Astrocyte of the cerebellum (primary cell): Measurements from ENCODE around the gene CKAP5.

Source experiments
- DNase-seq: peaks from one replicate; pipeline ENCODE4 v3.0.0-alpha.2; 2011; ENCODE audit warnings: low read depth
- H3K4me3 ChIP-seq: 2 replicates; pipeline ENCODE4 v1.5.1; 2011; ENCODE audit warnings: mild to moderate bottlenecking, low read depth, low read length, moderate library complexity
- in situ Hi-C: cut with HindIII; loops from 2 replicates; pipeline ENCODE4 v1.10.0; 2017; ENCODE audit warnings: low sequenced_read_pairs
- TF ChIP-seq, protein P1 (sequence below): IDR thresholded peaks from 2 replicates; pipeline ENCODE4 v1.5.1; 2012; ENCODE audit warnings: low read length, low read depth, moderate library complexity, mild to moderate bottlenecking; ENCODE audit errors: missing control alignments

CKAP5 gene

DNA sequence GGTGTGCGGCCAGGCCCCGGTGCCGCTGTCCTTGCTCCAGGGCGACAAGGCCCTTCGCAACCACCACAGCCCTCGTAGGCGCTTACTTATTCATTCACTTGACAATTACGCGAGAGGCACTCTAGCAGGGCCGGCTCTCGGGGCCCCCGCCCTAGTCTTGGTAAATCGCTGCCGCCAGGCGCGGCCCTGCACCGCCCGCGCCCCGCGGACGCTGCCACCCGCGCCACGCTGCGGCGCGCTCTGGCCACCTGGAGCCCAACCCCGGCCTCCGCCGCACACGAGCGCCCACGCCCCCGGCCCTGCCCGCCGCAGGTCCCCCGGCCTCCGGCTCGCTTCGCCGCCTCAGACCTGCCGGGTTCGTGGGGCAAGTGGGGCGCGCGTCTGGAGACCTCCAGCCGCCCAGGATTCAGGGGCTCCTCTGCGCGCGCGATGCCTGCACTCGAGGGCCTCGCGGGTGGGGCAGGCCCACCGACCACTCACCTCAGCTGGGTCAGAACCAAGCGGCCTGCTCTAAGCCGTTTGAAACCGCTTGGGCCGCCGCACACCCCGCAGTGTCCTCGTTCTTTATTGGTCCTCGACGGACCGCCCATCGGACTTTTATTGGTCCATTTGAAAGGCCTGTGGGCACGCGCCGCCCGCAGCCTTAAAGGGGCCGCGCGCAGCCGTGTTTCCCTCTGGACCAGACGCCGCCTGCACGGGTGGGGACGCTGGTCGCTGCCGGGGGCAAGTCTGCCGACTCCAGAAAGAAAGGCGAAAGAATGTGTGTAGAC lies at the start of gene CKAP5:
TSS of gene CKAP5 (minus strand) at position 541 of the 770 bp plus-strand sequence. CDS start 25,049 bp downstream, outside the sequence.
- TF ChIP-seq, protein P1, sequence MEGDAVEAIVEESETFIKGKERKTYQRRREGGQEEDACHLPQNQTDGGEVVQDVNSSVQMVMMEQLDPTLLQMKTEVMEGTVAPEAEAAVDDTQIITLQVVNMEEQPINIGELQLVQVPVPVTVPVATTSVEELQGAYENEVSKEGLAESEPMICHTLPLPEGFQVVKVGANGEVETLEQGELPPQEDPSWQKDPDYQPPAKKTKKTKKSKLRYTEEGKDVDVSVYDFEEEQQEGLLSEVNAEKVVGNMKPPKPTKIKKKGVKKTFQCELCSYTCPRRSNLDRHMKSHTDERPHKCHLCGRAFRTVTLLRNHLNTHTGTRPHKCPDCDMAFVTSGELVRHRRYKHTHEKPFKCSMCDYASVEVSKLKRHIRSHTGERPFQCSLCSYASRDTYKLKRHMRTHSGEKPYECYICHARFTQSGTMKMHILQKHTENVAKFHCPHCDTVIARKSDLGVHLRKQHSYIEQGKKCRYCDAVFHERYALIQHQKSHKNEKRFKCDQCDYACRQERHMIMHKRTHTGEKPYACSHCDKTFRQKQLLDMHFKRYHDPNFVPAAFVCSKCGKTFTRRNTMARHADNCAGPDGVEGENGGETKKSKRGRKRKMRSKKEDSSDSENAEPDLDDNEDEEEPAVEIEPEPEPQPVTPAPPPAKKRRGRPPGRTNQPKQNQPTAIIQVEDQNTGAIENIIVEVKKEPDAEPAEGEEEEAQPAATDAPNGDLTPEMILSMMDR = no peak
- in situ Hi-C loops = no loop called here
- H3K4me3 ChIP-seq = peak within 1 kb of the TSS; percentile 87
- DNase-seq = peak; percentile 73

GRCh38 chr11:46895821-46896220 lies 49.7 kb upstream of the CKAP5 start:
- no peak for DNase-seq
- H3K4me3 ChIP-seq = no peak overlapping the region
- in situ Hi-C loops = no loop called here
- TF ChIP-seq, protein P1 = no peak

DNA sequence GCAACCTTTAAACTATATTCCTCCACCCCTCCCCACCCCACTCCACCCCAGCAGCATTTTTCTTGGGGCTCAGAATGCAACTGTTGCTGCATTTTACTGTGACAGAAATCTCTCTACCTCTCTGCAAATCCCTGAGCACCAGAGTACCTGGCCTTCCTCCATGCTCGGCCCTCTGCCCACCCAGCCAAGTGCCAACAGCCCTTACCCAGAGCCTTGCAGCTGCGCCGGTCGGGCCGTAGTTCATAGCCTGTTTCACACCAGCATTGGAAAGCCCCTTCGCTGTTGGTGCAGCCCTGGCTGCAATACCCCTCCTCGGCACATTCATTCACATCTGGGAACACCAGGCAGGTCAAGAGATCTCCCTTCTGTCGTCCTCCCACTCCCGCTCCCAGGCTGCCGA lies 48.9 kb upstream of the CKAP5 start:
- no peak for DNase-seq
- no peak overlapping the region for H3K4me3 ChIP-seq
- in situ Hi-C loops = no loop called here
- TF ChIP-seq, protein P1 = no peak

GRCh38 chr11:46894506-46894905 lies 48.4 kb upstream of the CKAP5 start:
- in situ Hi-C loops = no loop called here
- TF ChIP-seq, protein P1 = no peak
- DNase-seq = no peak
- no peak overlapping the region for H3K4me3 ChIP-seq

GRCh38 chr11:46892838-46893237 lies 46.8 kb upstream of the CKAP5 start:
- H3K4me3 ChIP-seq = no peak overlapping the region
- in situ Hi-C loops = no loop called here
- TF ChIP-seq, protein P1 = no peak
- no peak for DNase-seq

- TF ChIP-seq, protein P1 = no peak
- no peak for DNase-seq
- H3K4me3 ChIP-seq = no peak overlapping the region
- in situ Hi-C loops = no loop called here
These were observed 46.0 kb upstream of the CKAP5 start for GRCh38 chr11:46892109-46892508.

DNA sequence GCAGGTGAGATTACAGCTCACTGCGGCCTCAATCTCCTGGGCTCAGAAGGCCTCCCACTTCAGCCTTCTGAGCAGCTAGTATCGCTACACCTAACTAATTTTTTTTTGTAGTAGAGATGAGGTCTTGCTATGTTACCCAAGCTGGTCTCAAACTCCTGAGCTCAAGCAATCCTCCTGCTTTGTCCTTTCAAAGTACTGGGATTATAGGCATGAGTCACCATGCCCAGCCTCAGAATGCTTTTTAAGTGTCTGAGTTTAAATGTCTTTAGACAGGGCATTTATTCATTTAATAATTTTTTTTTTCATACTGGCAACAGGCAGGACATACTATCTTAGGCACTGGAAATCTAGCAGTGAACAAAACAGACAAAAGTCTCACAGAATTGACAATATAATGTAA lies 44.6 kb upstream of the CKAP5 start:
- TF ChIP-seq, protein P1 = no peak
- in situ Hi-C loops = no loop called here
- H3K4me3 ChIP-seq = no peak overlapping the region
- no peak for DNase-seq
